Erythroblast (primary cell): ENCODE measurements around the gene TBKBP1.

Experiments
- DNase-seq, 2 experiments: peaks; one replicate each; lab custom pipeline; 2025; lab: John Stamatoyannopoulos, UW
- GATA1 ChIP-seq: IDR thresholded peaks from 2 replicates; pipeline ENCODE4 v1.6.1; 2011; ENCODE audit warnings: low read depth, mild to moderate bottlenecking, control low read depth, low read length, moderate library complexity
- POLR2A ChIP-seq: IDR thresholded peaks from 2 replicates; pipeline ENCODE4 v1.6.1; 2011; ENCODE audit warnings: mild to moderate bottlenecking, low read length

The TBKBP1 gene

GRCh38 chr17:47697906-47698711 lies 4.1 kb downstream of the TBKBP1 start:
- TF ChIP-seq GATA1, result no peak
- TF ChIP-seq POLR2A, result no peak
- DNase-seq, result no peak

DNA sequence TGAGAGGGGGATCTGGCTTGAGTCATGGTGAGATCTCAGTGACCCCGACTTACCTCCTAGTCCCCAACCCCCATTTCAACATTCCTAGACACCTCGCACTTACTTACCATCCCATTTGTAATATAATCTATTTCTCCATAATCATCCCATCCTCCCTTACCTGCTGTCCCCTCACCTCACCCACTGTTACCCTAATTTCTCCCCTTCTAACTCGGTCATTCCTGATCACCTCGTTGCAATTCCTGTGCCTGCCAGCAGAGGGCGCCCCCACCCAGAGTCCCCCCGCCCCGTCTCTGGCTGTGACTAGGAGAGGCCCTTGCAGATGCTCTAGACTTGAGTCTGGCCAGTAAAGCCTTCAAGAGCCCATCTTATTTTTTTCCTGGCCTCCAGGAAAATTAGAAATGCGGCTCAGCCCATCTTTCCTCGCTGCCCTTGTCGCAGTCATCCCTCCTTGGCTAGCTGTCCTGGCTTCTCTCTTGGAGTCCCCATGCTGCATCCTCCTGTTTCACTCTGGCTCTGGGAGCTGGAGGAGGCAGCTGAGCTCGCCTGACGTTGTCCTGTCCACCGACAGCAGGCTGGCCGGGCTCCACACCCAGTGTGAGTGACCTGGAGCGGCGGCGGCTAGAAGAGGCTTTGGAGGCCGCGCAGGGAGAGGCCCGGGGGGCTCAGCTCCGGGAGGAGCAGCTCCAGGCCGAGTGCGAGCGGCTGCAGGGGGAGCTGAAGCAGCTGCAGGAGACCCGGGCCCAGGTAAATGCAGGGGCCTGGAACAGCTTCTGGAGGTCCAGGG lies 5.0 kb downstream of the TBKBP1 start:
- peak; percentile 51 to 72 for DNase-seq

GRCh38 chr17:47699536-47699840 lies 5.5 kb downstream of the TBKBP1 start:
- TF ChIP-seq POLR2A, result no peak
- TF ChIP-seq GATA1, result no peak
- DNase-seq, result no peak

More for the DNA sequence above, 5.0 kb downstream of the TBKBP1 start:
- TF ChIP-seq GATA1 (no peak), POLR2A (no peak)

GRCh38 chr17:47700471-47701449 lies 6.8 kb downstream of the TBKBP1 start:
- DNase-seq, result no peak
- TF ChIP-seq POLR2A (no peak), GATA1 (no peak)

DNA sequence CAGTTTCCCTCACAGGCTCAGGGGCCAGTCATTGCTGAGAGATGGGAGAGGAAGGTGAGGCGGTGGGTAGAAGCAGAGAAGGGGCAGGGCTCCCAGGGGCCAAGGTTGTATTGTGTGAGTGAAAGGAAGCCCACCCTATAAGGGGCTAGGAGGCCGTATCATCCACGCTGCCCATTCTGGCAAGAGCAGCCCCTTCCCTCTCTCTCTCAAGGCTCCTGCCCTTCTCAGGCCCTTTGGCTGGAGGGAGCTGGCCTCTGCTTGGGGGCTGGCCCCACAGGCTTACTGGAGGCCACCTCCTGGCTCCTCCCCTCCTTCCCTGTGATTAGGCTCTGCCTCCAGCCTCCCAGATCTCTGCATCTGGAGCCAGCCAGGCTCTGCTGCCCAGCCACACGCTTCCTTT lies 7.6 kb downstream of the TBKBP1 start:
- TF ChIP-seq GATA1, result no peak
- no peak for TF ChIP-seq POLR2A
- DNase-seq, result no peak

DNA sequence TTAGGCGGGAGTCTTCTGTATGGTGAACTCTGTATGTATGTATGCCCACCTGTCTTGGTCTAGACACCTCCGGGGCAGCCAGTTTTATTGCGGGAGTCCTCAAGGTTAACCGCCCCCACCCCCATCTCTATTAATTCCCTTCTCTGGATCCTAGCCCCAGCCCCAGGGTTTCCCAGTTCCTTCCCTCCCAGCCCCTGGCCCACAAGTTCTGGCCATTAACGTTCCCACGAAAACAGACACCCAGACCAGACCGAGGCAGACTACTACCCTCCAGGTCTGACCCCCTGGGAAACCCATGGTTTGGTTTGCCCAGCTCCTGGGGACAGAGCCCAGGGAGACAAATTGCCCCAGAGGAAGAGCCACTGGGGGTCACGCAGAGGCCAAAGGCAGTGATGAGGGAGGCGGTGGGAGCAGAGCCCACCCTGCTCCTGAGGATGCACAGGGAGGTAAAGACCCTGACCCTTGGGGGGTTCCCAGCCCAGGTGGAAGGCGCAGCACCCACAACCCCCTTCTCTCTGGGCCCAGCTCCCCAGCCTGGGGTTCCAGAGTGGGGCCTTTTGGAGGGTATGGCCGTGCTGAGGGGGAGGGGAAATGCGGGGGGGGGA lies 8.5 kb downstream of the TBKBP1 start:
- no peak for TF ChIP-seq POLR2A
- TF ChIP-seq GATA1, result no peak
- no peak for DNase-seq

GRCh38 chr17:47703191-47703591 lies 9.2 kb downstream of the TBKBP1 start:
- TF ChIP-seq POLR2A, result no peak
- no peak for TF ChIP-seq GATA1
- no peak for DNase-seq

GRCh38 chr17:47703671-47704070 lies 9.7 kb downstream of the TBKBP1 start:
- no peak for DNase-seq
- TF ChIP-seq POLR2A (no peak), GATA1 (no peak)

DNA sequence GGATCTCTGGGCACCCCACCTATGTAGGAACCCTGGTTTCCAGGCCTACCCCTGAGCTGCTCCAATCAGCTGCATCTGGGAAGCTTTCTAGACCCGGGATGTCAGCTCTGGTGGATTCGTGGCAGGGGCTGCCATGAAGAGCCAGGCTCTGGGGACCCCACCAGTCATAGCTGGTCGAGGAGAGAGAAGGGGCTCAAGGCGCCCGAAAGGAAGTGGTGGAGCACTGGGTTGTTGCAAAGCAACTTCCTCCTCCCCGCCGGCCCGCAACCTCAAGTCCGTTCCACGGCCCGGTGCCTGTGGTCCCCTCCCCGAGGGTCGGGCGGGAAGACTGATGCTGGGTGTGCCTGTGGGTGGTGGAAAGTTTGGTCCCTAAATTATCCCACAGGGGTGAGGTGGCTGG lies 10.2 kb downstream of the TBKBP1 start:
- no peak for DNase-seq
- TF ChIP-seq GATA1, result no peak
- TF ChIP-seq POLR2A, result no peak

GRCh38 chr17:47704736-47705135 lies 10.8 kb downstream of the TBKBP1 start:
- DNase-seq, result no peak
- TF ChIP-seq POLR2A (no peak), GATA1 (no peak)

GRCh38 chr17:47705536-47706530 lies 11.9 kb downstream of the TBKBP1 start:
- TF ChIP-seq POLR2A, result no peak
- no peak for TF ChIP-seq GATA1
- no peak for DNase-seq
